ENCODE data around the gene YLPM1.

YLPM1 gene

DNA sequence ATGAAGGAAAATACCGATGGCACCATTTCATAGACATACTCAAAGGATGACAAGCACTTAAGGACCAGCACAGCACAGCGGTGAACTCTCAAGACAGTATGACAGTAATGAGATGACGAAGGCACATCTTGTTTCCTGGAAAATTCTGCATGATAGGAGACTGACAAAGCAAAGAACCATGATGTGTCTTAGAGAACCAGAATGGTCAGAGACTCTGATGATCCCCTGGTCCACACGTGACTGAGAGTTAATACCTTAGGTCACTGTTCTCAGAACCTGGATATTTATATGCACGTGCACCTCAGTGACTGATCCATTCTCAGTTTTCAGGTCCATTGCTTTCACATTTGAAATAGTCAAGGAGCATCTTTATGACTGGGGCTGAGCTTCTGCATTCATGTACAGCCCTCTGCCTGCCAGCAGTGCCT lies 77.5 kb downstream of the YLPM1 start:
- in situ Hi-C loops (cut with HindIII; ENCODE audit: low sequenced_read_pairs), result no loop called here

DNA sequence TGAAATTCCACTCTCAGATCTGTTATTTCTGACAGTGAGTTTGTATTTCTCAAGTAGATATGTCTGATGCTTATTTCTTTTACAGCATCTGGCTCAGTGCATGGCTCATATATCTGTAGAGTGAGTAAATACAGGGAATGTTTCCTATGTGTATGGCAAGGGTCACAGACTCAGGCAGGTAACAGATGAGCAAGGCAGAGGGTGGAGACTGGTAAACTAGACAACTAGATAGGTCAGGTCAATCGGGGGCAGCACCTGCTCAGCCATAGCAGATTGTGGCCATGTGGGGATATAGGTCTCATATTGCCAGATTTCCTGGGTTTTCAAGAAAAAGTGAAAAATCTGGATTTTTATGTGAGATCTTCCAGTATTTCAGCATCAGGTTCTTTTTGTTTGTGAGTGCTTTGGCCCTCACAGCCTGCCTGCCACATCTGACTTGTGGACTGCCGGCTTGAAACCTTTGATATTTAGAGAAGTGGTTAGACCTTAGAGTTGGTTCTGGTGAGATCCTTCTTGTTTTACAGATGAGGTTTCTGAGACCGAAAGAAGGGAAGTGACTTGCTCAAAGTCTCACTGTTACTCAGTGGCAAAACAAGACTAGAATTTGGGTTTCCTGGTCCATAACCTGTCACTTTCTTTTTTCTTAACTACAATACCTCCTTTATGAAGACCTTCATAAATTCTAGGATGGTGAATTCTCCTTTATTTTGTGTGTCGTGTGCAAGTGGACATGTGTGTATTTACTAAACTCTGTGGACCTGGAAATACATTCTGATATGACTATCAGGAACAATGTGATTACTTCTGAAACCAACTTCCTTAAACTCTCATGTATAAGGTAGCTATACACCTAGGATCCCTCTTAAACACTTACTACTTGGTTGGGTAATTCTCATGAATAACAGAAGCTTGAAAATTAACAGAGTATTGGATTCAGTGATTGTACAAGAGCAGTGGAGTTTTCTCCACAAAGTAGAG lies 78.4 kb downstream of the YLPM1 start:
- in situ Hi-C loops (cut with HindIII; ENCODE audit: low sequenced_read_pairs), result no loop called here

GRCh38 chr14:74843653-74844052 lies 80.5 kb downstream of the YLPM1 start:
- in situ Hi-C loops (cut with HindIII; ENCODE audit: low sequenced_read_pairs), result no loop called here

- in situ Hi-C loops (cut with HindIII; ENCODE audit: low sequenced_read_pairs), result no loop called here
Observed at GRCh38 chr14:74846168-74846567, 83.1 kb downstream of the YLPM1 start.

- in situ Hi-C loops (cut with HindIII; ENCODE audit: low sequenced_read_pairs), result no loop called here
Observed at GRCh38 chr14:74846968-74847665, 84.0 kb downstream of the YLPM1 start.

GRCh38 chr14:74848768-74849167 lies 85.7 kb downstream of the YLPM1 start:
- in situ Hi-C loops (cut with HindIII; ENCODE audit: low sequenced_read_pairs), result no loop called here

DNA sequence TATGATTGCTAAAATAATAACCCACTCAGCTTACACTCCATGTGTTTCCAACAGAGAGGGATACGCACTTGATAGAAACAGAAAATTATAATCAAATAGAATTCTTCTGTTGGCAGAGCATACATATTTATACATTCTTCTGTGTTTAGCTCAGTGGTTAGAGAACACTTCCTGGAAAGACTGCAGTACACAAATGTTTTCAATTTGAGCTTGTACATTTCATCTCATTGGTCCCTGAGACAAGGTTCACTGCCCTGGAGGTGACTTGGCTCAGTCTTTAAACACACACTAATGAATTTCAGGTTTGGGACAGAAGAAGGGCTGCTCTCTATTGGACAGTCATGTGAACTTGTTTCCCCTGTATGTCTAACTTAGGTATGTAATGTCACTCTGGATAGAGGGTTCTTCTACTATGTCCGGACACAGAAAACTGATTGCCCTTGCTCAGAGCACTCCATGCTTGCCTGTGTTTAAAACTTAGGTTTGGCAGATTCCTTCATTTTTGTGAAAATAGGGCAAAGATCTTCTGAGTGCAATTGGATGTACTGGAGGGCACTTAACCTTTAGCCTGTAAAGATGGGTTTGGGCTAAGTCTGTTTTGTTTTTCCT lies 89.9 kb downstream of the YLPM1 start:
- in situ Hi-C loops (cut with HindIII; ENCODE audit: low sequenced_read_pairs), result no loop called here

- in situ Hi-C loops (cut with HindIII; ENCODE audit: low sequenced_read_pairs), result no loop called here
Observed at GRCh38 chr14:74853581-74853980, 90.5 kb downstream of the YLPM1 start.

DNA sequence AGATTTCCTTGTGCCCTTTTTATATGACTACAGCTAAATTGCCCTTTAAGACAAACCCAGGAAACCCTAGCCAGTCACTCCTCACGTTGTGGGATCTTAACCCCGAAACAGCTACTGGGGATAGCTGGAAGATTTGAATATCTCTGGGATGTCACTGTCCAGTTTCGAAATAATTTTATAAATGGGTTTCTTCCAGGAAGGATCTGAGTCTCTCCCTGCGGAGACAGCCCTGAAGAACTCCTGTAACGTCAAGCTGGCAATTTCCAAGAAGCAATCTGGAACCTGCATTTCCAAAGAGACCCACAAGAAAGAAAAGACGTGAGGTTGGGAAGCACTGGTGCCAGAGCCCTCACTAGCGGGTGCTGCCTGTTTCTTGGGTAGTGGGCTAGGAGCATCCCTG lies 91.9 kb downstream of the YLPM1 start:
- in situ Hi-C loops (cut with HindIII; ENCODE audit: low sequenced_read_pairs), result no loop called here

DNA sequence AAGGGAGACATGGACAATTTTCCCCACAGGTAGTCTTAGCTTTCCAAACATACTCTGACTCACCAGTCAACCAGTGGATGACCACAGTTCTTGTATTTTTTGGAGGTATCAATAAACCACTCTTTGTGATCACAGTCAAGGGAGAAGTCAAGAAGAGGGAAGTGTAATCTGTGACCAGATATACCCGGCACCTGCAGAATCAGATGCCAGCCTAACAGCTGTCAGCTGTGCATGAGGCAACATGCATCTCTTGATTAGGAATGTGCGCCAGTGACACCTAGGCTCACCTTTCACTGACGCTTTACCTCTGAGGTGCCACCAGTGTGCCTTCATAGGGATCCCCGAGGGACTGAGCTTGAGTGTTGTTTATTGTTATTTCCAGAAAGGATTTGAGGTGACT lies 92.8 kb downstream of the YLPM1 start:
- in situ Hi-C loops (cut with HindIII; ENCODE audit: low sequenced_read_pairs), result no loop called here

DNA sequence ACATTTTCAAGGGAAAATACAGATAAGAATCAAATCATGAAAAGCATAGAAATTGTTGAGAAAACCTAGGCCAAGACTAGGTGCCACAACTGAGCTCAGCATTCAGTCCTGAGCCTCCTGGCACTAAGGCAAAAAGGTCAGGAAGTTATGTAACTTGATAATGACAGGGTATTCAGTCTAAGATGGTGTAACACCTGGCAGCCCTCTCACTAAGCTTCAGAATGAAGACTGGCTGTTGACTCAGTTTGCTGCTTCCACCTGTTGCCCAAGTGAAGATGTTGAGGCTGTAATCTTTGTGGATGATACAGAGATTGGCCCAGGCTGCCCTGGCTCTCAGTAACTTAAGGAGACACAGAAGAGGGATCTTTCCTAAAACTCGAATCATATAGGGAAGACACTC lies 93.2 kb downstream of the YLPM1 start:
- in situ Hi-C loops (cut with HindIII; ENCODE audit: low sequenced_read_pairs), result no loop called here

GRCh38 chr14:74858022-74858421 lies 94.9 kb downstream of the YLPM1 start:
- in situ Hi-C loops (cut with HindIII; ENCODE audit: low sequenced_read_pairs), result no loop called here

- in situ Hi-C loops (cut with HindIII; ENCODE audit: low sequenced_read_pairs), result loop anchor here (5.0 kb wide), 1 partner anchor 47 kb away; no protein-coding TSS in a partner anchor
Observed at GRCh38 chr14:74859757-74860552, 96.8 kb downstream of the YLPM1 start.

DNA sequence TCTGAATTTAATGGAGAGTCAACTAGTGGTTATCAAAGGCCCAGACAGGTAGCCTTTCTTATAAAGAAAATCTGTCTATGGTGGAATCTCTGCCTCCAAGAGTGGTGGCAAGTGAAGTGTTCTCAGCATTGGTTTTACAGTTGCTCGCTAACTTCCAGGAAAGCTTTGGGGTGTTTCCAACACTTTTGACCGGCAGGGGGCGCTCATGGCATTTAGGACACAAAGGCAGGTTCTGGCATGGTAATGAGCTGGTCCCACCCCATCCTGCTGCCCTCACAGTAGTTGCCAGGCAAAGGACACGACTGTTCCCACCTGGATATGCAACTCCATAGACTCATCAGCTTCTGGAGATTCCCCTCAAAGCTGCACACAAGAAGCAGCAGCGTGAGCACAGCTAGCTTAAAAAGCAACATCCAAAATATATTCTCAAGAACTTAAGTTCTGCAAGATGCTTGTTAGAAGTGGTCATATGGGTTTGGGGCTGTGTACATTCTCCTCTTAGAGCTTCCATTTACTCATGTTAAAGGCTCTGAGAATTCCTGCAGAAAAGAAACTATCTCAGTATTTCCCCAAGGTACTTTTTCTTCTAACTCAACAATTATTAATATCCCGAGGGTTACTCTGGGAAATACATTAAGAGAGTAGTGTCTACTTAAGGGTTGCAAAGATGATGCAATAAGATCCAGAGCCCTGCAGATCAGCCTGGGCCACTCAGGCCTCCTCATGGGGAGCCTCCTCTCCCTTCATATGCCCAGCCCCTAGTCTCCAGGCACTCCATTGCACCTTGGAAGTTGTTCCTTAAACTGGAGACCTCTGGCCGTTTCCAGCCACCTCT lies 98.0 kb downstream of the YLPM1 start:
- in situ Hi-C loops (cut with HindIII; ENCODE audit: low sequenced_read_pairs), result loop anchor here (5.0 kb wide), 1 partner anchor 46 kb away; no protein-coding TSS in a partner anchor

DNA sequence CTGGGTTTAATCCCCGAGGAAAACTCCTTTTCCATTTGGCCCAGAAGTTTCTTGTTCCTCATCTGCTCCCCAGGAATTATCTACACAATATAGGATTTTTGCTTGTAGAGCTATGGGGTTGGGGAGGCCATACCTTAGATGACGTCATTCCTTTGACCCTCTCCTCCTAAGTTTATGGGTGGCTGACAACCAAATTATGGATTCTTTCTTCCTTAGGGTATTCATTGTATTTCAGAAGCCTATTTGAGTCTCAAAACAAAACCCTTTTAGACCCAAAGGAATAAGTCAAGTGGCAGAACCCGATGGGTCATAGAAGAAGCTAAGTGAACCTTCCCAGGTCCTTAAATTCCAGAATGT lies 98.6 kb downstream of the YLPM1 start:
- in situ Hi-C loops (cut with HindIII; ENCODE audit: low sequenced_read_pairs), result loop anchor here (5.0 kb wide), 1 partner anchor 46 kb away; no protein-coding TSS in a partner anchor

- in situ Hi-C loops (cut with HindIII; ENCODE audit: low sequenced_read_pairs), result loop anchor here (5.0 kb wide), 1 partner anchor 44 kb away; no protein-coding TSS in a partner anchor
Observed at GRCh38 chr14:74863274-74863673, 100.2 kb downstream of the YLPM1 start.

DNA sequence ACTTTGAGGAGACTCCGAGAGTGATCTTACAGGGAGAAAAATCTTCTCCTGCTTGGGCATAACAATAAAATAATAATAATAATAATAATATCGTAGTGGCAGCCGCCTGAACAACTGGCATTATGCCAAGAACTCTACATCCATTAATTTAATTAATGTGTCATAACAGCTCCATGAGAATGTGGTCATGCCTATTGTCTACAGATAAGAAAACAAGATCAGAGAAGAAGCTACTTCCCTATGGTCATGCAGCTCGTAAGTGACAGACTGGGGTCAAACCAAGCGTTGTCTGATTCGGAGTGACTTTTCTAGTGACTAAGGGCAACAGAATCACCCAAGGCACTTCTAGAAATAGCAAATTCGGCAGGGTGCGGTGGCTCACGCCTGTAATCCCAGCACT lies 101.1 kb downstream of the YLPM1 start:
- in situ Hi-C loops (cut with HindIII; ENCODE audit: low sequenced_read_pairs), result loop anchor here (5.0 kb wide), 1 partner anchor 43 kb away; no protein-coding TSS in a partner anchor

GRCh38 chr14:74865156-74865555 lies 102.0 kb downstream of the YLPM1 start:
- in situ Hi-C loops (cut with HindIII; ENCODE audit: low sequenced_read_pairs), result no loop called here

DNA sequence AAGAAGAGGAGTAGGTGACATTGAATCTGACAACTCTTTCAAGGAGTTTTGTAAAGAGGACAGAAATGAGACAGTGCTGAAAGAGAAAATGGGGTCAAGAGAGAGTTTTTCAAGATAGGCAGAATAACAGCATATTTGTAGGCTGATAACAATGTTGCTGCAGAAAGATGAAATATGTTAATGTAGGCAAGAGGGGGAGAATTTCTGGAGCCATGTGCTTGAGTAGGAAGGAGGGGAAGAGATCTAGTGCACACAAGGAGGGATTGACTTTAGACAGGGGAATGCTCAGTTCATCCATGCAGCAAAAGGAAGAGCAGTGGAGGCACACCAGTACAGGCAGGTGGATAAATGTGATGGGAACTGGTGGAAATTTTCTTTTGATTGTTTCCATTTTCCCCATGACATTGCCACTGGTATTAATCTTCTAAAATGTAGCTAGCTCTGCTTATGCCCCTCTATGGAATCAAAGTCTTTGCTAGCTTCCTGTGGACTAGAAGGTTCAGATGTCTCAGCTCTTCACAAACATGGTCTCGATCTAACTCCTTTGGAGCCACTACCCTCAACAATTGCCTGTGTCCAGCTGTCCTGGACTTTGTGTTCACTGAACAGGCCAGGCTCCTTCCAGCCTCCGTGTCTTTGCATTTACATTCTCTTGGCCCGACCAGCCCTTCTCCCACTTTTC lies 103.7 kb downstream of the YLPM1 start:
- in situ Hi-C loops (cut with HindIII; ENCODE audit: low sequenced_read_pairs), result no loop called here
